HG03457 (cell line): ENCODE data around the gene WDR5B.
"Not testable (repeated sequence)": the region's sequence is repeated elsewhere in the genome, so short reads cannot be mapped to it uniquely, and the experiment has no call there.

ENCODE experiments used
- ATAC-seq: cut with Tn5 transposase; IDR thresholded peaks from one replicate; pipeline ENCODE4 v1.9.1; 2021; ENCODE audit warnings: moderate number of reproducible peaks; ENCODE audit not compliant: unreplicated experiment

WDR5B gene

DNA sequence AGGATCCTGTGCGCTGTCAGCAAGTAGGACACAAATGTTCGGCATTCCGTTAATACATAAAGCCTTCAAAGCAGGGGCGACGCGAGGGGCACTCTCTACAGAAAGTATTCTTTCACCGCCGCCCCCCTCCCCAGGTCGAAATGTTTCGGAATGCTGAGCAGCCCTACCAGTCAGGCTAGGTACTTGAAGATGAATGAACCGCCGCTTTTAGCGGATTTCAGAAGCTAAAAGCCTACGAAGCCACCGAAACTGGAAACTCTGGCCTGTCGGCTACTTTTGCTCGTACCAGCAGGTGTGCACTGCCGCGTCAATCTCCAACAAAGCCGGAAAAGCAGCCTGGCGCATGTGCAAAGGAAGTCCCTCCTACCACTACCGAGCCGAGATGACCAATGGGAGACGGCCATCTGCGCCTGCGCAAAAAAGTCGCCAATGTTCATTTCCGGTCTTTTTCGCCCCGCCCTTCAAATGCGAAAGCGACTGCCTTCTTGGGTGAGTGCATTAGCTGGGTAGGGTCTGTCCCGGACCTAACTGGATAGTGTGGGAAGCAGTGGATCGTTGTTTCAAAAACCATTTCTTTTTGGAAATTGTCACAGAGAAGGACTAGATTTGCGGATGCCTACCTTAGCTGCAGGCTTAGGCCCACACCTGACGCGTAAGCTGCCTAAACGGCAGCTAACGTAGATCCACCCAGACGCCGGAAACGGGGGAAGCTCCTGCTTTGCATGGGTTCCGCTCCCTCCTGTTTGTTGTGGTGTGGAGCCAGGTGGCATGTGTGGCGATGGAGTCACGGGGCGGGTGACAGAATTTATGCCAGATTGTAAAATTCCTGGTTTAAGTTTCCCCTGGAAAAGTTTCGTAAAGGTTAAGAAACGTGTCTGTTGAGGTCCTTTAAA, at the start of gene WDR5B:
WDR5B (minus strand) TSS at position 301 of the 893 bp plus-strand sequence. CDS start 534 bp downstream, outside the sequence.
- ATAC-seq: peak; percentile 70

- ATAC-seq: no peak
Observed at GRCh38 chr3:122464659-122465058, 48.8 kb upstream of the WDR5B start.

DNA sequence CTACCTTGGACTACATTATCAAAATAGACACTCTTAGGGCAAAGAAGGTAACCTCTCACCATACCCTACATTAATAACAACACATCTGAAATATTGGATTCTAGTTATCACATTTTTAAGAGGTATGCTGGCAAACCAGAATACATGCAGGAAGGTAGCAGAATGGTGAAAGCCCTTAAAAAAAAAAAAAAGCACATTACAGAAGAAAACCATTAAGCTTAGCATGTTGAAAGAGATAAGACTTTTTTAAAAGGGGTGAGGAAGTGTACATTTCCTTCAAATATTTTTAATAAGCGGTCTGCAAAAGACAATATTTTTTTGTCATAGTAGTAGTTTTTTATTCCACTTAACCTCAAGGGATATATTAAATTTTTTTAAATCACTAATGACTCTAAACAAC, 46.5 kb upstream of the WDR5B start:
- no peak for ATAC-seq

- ATAC-seq: no peak
Observed at GRCh38 chr3:122461806-122462205, 45.9 kb upstream of the WDR5B start.

DNA sequence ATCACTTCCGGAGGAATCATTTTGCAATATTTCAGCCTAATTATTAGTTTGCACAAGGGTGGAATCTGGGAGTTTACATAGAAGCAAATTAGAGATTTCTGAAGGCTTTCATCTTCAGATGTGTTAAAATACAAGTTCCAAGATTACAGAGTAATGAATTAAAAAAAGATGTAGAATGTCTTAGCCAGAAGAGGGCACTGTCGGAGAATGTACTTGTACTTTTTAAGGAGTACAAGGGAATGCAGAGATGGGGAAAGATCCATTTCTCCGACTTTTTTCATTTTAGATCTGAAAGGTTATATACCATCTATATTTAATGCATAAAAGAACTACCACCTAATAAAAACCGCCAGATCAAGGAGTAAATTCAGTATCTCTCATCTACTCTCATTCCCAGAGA, 43.1 kb upstream of the WDR5B start:
- ATAC-seq: no peak

DNA sequence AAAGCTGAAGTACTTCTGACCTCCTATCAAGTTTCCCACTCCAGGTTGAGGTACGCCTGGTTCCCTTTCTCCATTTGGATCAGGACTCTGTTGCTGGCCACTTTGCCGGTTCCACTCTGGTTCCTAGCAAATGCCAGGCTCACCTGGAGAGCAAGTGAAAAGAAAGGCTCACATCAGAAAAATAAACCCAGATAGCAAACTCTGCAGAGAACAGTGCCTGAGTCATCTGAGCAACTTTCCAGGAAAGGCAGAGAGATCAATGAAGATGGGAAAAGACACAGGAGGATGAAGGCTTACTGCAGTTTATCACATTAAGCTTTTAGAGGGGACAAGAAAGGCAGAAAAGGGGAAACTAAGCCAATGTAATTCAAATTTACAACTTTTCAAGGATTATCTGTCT, 41.8 kb upstream of the WDR5B start:
- no peak for ATAC-seq

- ATAC-seq: no peak
Observed at GRCh38 chr3:122456074-122456473, 40.2 kb upstream of the WDR5B start.

GRCh38 chr3:122451371-122451770, 35.5 kb upstream of the WDR5B start:
- no peak for ATAC-seq

GRCh38 chr3:122448218-122448617, 32.4 kb upstream of the WDR5B start:
- ATAC-seq: not testable (repeated sequence)

GRCh38 chr3:122444491-122444887, 28.6 kb upstream of the WDR5B start:
- not testable (repeated sequence) for ATAC-seq

GRCh38 chr3:122443762-122444490, 28.1 kb upstream of the WDR5B start:
- not testable (repeated sequence) for ATAC-seq

- ATAC-seq: no peak
Observed at GRCh38 chr3:122443090-122443489, 27.2 kb upstream of the WDR5B start.

GRCh38 chr3:122435950-122436349, 20.1 kb upstream of the WDR5B start:
- no peak for ATAC-seq

- ATAC-seq: no peak
Observed at GRCh38 chr3:122430371-122430770, 14.5 kb upstream of the WDR5B start.

- ATAC-seq: no peak
Observed at GRCh38 chr3:122427857-122428471, 12.1 kb upstream of the WDR5B start.

DNA sequence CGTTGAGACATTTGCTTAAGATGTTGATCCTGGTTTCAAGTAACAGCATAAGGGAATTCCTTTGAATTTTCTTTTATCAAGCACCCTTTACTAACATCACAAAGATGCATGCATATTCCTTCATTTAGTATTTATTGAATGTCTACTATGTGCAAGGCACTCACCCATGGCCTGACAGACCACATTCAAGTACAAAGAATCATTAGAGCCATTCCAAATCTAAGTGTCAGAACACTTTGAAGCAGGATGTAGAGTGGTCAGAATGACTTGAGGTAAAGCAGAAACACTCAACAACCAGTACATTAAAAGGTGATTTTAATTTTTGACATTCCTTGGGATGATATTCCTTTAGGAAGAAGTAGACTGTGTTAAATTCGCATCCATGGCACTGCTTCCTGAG, 6.0 kb upstream of the WDR5B start:
- no peak for ATAC-seq

GRCh38 chr3:122421101-122421500, 5.2 kb upstream of the WDR5B start:
- no peak for ATAC-seq

GRCh38 chr3:122416966-122417365, 1.1 kb upstream of the WDR5B start:
- no peak for ATAC-seq

GRCh38 chr3:122415104-122415744, 638 bp downstream of the WDR5B start:
- peak; percentile 37 for ATAC-seq

- ATAC-seq: no peak
Observed at GRCh38 chr3:122414391-122414790, 1.5 kb downstream of the WDR5B start.

- no peak for ATAC-seq
Observed at GRCh38 chr3:122410639-122411038, 5.2 kb downstream of the WDR5B start.
